MM.1S (cell line): ENCODE data around the gene TEX44.

Experiments used
- CTCF ChIP-seq: fragments of 300-600 bp; sonication (generic); IDR thresholded peaks from 2 replicates; pipeline ENCODE4 v1.5.1; 2016; ENCODE audit warnings: antibody characterized with exemption, low read length, mixed read lengths
- EZH2 ChIP-seq: fragments of 300-600 bp; sonication (generic); optimal IDR thresholded peaks from 2 replicates; pipeline ENCODE3; 2017; ENCODE audit warnings: low read depth, mild to moderate bottlenecking, antibody characterized with exemption, low read length, mixed read lengths

DNA sequence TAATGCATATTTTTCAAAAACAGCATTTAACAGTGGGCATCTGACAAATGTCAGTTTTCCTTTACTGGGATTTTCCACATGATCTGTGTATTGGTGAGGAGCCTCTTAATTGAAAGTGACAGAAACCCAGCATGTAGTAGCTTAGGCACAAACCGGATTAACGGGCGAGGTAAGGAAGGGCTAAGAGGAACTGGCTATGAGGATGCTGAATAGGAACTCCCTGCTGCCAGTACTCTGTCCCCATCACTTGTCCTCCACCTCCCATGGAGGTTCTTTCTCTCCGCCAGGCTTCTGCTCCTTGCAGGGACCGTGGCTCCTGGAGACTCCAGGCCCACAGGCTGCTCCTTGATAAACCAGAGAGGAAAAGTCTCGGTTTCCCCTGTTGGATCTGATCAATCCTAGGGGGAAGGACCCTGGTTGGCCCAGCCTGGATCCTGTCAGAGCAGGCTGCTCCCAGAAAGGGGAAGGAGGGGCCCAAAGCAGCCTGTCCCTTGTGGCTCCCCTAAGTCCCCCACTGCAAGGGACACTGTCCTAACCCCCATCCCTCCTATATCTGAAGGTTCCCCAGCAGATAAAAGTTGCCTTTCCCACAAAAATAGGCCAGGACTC lies 10.3 kb downstream of the TEX44 start:
- TF ChIP-seq CTCF: no peak
- no peak for TF ChIP-seq EZH2
